ENCODE data around the gene MGME1.

MGME1 gene

GRCh38 chr20:17940224-17940971 is 28.4 kb upstream of the MGME1 start:
- DNase-seq, result no peak

GRCh38 chr20:17941087-17941825 is 27.6 kb upstream of the MGME1 start:
- DNase-seq, result no peak

DNA sequence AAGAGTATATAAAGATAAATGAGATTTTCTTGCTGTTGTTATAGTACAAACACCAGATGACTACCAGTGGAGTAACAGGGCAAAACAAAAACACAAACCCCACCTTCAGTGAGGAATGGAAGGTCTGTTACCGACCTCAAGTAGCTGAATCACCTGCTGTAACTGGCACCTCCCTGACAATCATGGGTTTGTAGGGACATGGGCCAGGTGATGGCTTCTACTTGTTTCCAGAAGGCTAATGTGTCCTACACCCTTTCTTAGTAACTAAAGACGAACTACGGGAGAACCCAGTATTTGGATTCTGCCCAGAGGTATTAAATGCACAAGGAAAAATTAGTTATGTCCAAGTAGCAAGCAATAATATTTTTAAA is 27.0 kb upstream of the MGME1 start:
- DNase-seq, result no peak

DNA sequence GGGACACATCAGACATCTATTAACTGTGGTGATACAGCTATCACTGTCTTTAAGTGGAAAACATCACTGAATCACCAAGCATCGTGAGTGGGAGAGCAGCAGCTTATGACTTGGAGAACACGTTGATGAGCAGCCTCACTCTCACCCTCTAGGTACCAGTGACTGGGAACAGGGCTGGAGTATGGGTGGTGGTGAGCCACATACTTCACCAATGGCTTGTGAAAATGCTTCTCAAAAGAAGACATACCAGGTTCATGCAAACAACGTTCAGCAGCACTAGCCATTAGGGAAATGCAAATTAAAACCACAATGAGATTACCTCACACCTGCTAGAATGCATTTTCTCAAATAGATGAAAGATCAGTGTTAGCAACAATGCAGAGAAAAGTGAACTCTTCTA is 25.5 kb upstream of the MGME1 start:
- DNase-seq, result no peak

GRCh38 chr20:17944854-17945474 is 23.9 kb upstream of the MGME1 start:
- no peak for DNase-seq

DNA sequence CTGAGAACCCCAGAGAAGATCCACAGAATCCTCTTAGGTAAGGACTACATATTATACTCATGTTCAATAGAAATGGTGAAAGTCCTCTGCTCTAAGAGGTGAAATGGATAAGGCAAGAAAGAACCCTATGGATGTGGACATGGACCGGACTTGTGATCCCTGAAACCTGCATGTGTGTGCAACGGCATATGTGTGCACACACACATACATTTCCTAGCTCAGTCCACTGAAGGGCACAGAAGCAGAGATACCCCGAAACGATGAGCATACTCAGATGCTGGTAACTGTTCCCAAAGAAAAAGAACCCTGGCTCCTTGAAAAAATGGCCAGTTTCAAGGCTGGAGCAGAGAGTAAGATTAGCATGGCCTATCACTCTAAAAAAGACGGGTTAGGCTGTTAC is 22.8 kb upstream of the MGME1 start:
- DNase-seq, result no peak

GRCh38 chr20:17946572-17947473 is 22.0 kb upstream of the MGME1 start:
- DNase-seq, result no peak

GRCh38 chr20:17947474-17947815 is 21.4 kb upstream of the MGME1 start:
- no peak for DNase-seq

- no peak for DNase-seq
These were observed 20.4 kb upstream of the MGME1 start for GRCh38 chr20:17948442-17948841.

- DNase-seq, result no peak
These were observed 18.9 kb upstream of the MGME1 start for GRCh38 chr20:17949899-17950298.

DNA sequence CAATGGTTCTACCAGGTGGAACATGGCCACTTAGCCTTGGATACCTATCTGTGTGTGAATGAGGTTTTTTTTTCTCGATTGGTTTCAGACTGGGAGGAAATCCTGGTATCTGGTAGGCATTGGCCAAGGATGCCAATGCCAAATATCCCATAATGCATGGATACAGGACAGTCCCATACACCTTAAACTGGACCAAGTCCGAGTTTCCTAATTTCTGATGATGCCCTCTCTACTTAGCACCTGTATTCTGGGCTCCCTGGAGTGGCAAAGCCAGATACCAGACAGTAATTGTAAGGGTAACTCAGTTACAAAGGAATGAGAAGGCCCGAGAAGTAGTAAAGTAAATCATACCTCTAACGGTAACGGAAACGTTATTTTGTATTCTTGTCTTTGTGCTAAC is 18.1 kb upstream of the MGME1 start:
- no peak for DNase-seq

DNA sequence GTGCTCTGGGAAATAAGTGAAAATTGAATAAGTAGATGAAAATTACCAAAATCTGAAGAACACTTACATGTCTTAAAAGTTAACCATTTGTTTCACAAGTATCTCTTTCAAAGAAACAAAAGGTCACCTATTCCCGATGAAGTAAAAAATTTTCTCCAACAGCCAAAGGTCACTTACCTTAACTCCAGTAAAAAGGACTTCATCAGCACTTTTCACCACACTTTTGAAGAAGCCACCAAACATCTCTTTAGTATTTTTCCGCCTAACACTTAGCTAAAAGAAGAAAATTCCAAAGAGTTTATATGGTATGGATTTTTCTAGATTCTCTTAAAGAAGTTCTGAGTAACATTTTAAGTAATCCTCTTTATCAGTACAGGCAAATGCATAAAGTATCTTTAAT is 17.5 kb upstream of the MGME1 start:
- no peak for DNase-seq

DNA sequence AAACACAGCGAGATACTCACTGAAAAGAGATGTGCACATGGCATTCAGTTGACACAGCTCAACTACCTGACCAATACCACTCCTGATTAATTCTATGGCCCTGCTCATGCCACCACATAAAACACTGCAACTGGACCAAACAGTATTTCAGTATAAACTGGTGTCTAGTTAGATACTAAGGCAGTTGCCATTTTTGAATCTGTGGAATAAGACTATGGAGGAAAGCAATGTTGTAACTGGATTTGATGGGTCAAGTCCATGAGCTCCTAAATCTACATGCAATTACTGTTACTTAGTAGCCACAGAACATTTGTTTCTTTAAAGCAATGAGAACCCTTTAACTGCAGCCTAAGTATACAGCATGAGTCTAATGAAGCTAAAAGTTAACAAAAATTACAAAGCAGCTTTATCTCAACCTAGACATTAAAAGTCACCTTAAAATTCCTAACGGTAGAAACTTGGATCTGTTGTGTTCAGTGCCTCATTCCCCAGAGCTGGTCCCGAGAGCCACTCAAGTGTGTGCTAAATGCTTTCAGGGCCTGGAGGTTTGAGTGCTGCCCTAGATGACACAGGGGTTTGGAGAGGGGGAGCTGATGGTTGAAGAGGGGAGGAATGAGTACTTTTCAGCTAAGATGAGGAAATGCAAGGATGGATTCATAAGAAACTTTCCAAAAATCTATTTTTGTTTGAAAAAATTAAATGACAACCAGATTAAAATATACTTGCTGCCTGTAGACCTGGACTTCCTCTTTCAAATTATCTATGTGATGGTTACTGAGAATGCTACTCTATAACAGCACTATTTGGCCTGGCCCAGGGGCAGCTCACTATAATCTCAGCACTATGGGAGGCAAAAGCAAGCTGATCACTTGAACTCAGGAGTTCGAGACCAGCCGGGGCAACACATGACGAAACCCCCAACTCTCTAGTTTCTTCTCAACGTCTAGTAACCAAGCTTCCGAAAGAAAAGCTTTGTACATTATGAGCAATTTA is 15.8 kb upstream of the MGME1 start:
- DNase-seq, result no peak

DNA sequence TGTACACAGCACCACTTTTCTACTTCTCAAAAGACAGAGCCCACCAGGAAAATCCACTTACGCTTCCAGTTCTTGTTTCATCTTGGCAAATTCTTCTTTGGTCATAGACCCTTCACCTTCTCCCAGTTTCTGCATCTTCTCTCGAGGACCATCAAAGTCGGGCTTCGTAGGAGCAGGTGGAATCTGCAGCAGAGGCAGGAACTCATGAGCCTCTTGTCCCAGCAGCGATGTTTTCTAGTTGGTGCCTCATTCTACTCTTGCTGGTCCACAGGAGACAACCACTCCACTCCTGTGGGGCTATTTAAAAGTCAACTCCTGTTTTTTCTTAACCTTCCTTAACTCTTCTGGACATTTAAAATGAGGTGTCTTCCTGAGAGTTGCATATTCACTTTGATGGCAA is 14.9 kb upstream of the MGME1 start:
- DNase-seq, result no peak

DNA sequence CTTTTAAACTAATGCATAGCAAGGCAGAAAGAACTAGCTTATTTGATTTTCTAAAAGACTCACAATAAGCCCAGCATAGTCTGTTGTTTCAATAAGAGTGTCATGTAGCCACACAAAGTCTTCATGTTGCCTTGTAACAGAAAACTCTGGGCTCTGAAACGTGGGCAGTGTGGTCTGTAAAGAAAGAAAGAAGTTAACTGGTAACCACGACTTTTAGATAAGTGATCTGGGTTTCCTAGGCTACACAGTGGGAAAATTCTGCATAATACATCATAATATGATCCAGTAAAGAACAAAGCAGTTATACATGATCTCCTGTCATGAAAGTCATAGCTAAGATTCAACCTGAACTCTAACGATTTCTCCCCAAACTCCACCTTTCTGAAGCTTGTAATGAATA is 13.5 kb upstream of the MGME1 start:
- no peak for DNase-seq

DNA sequence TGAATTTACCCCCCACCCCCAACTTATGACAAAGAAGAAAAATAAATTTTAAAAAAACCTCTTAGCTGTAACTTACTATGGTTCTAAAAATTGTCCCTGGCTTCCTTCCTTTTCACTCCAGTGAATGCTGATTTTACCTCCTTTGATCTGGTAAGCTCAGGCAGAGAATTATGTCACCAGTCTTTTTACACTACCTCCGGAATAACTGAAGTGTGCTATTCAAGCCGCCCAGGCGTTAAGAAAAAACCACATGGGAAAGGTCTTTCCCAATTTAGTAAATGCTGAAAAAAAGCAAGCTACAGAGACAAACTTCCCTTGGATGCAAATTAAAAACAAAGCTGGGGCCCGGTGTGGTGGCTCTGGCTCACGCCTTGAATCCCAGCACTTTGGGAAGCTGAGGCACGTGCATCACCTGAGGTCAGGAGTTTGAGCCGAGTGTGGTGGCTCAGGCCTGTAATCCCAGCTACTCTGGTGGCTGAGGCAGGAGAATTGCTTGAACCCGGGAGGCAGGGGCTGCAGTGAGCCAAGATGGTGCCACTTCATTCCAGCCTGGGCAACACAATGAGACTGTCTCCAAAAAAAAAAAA is 12.6 kb upstream of the MGME1 start:
- no peak for DNase-seq

DNA sequence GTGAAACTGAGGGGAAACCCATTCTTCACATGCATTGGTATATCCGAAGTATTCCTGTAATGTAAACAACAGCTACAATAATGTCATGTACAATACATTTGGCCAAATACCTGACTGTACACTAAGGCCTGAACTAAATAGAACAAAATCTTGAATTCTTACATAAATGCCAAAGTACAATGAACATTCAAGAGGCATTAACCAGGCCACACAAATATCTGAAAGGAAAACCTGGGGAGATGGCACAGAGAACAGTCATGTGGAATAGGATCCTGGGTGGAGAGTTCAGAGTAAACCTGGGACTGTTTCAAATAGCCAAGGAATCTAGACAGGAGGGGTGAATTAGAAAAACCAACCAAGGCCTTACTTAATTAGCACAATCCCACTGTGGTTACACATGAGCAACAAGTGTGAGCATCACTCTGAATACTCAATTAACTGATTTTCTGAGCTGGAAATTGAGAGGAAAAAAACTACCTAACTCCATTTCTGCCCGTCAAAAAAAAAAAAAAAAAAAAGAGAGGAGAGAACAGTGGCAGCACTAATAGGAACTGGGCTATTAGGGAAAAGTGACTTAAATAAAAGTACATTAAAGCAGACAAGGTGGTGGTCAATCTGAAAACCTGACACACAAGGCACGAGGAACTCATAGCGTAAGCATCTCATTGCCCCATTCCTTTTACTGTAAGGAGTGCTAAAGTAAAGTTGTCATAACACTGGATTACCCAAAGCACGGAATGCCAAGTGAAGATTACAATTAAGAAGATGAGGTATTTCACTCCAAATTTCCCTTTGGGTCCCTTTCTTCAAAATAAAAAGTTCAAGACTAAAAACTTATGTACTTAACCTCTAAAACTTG is 11.1 kb upstream of the MGME1 start:
- no peak for DNase-seq

DNA sequence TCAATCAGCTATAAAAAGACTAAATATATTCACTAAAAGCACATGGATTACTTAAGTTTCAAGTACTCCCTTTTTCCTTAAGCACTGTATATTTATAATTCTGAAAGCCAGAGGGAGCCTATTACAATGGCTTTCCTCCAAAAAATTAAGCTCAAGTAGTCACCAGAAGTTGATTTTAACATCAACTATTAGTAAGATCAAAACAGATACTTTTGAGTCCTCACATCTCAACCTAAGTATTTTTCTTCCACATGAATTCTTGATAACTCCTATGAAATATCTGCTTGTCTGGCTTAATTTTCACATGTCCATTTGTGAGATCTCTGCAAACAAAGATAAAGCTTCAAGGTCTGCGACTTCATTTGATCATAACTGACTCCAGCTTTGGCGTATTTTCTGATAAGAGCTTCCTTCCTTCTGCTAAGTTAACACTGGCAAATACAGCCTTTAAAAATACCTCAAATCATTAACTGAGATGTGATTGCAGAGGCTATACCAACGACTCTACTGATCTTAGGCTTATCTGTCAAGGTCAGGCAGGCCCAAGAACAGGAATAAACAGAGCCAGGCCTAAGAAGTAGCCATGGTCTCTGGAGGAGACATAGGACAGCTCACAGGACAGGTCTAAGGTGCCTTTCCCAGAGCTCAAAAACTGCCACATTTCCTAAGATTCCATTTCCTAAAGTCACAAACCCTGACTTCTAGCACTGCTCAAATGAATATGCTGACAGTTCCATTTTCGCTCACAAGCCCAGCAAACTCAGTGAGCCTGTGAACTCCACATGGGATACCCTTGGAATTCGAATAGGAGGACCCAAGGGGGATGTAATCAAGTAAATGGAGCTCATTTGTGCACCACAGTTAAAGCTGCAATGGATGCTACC is 10.2 kb upstream of the MGME1 start:
- DNase-seq, result no peak

DNA sequence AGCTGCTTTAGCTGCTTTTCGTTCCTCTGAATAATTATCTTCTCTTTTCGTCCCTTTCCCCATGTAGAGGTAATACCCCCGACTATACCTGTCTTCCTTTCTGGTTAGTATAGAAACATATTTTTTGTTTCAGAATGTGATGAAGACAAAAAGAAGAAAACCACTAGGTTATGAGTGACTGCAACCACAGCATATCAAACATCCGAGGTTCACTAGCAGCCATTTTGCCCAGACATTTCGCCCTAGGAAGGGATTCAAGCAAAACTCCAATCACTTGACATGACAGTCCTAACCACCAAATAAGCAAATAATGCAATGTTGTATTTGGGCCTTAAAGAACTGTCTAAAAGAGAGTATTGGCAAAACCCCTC is 9.6 kb upstream of the MGME1 start:
- DNase-seq, result no peak
